ENCODE measurements around the gene ZNF445.
A peak's percentile ranks its signal among the peaks of the same experiment; 100 is the strongest.

The ZNF445 gene

GRCh38 chr3:44477312-44478030 is at the start of gene ZNF445:
ZNF445 (minus strand) TSS chr3:44477670; CDS start chr3:44455549, 22,121 bp downstream.
- peak; percentile 79 for DNase-seq (ENCODE audit: low read depth)
- no peak for TF ChIP-seq CTCF (IDR thresholded peaks at IDR 0.05; ENCODE audit: low read length, missing control alignments)

GRCh38 chr3:44525060-44525459 is 47.6 kb upstream of the ZNF445 start:
- DNase-seq (ENCODE audit: low read depth) = no peak
- no peak for TF ChIP-seq CTCF (IDR thresholded peaks at IDR 0.05; ENCODE audit: low read length, missing control alignments)
- no peak overlapping the region for H3K4me3 ChIP-seq (replicated peaks; ENCODE audit: low read depth, low read length)

More at GRCh38 chr3:44477312-44478030, at the start of gene ZNF445:
- H3K4me3 ChIP-seq (replicated peaks; ENCODE audit: low read depth, low read length) = peak within 1 kb of the TSS; percentile 71

- no peak for TF ChIP-seq CTCF (IDR thresholded peaks at IDR 0.05; ENCODE audit: low read length, missing control alignments)
- no peak overlapping the region for H3K4me3 ChIP-seq (replicated peaks; ENCODE audit: low read depth, low read length)
- DNase-seq (ENCODE audit: low read depth) = no peak
Observed at GRCh38 chr3:44522494-44522933, 45.0 kb upstream of the ZNF445 start.

GRCh38 chr3:44521721-44522120 is 44.3 kb upstream of the ZNF445 start:
- no peak for TF ChIP-seq CTCF (IDR thresholded peaks at IDR 0.05; ENCODE audit: low read length, missing control alignments)
- no peak for DNase-seq (ENCODE audit: low read depth)
- no peak overlapping the region for H3K4me3 ChIP-seq (replicated peaks; ENCODE audit: low read depth, low read length)

GRCh38 chr3:44518782-44519156 is 41.3 kb upstream of the ZNF445 start:
- no peak for DNase-seq (ENCODE audit: low read depth)
- H3K4me3 ChIP-seq (replicated peaks; ENCODE audit: low read depth, low read length) = no peak overlapping the region
- TF ChIP-seq CTCF (IDR thresholded peaks at IDR 0.05; ENCODE audit: low read length, missing control alignments) = no peak

GRCh38 chr3:44516230-44516629 is 38.8 kb upstream of the ZNF445 start:
- TF ChIP-seq CTCF (IDR thresholded peaks at IDR 0.05; ENCODE audit: low read length, missing control alignments) = no peak
- no peak for DNase-seq (ENCODE audit: low read depth)
- no peak overlapping the region for H3K4me3 ChIP-seq (replicated peaks; ENCODE audit: low read depth, low read length)

GRCh38 chr3:44513513-44513912 is 36.0 kb upstream of the ZNF445 start:
- no peak for DNase-seq (ENCODE audit: low read depth)
- no peak for TF ChIP-seq CTCF (IDR thresholded peaks at IDR 0.05; ENCODE audit: low read length, missing control alignments)
- no peak overlapping the region for H3K4me3 ChIP-seq (replicated peaks; ENCODE audit: low read depth, low read length)

All from fibroblast of pulmonary artery (primary cell).